Activated naive CD8-positive, alpha-beta T cell treated with anti-CD3 and anti-CD28 coated beads, Interleukin-2, amount 50 U/mL, for 16 hours (primary cell): ENCODE results near the gene GPA33.
A peak's percentile ranks its signal among the peaks of the same experiment; 100 is the strongest.
"Not testable (repeated sequence)": the region's sequence is repeated elsewhere in the genome, so short reads cannot be mapped to it uniquely, and the experiment has no call there.

ENCODE experiments used
- DNase-seq: peaks from one replicate; pipeline ENCODE4 v3.0.0-alpha.2; 2020; ENCODE audit warnings: low read depth, low spot score

Gene GPA33

DNA sequence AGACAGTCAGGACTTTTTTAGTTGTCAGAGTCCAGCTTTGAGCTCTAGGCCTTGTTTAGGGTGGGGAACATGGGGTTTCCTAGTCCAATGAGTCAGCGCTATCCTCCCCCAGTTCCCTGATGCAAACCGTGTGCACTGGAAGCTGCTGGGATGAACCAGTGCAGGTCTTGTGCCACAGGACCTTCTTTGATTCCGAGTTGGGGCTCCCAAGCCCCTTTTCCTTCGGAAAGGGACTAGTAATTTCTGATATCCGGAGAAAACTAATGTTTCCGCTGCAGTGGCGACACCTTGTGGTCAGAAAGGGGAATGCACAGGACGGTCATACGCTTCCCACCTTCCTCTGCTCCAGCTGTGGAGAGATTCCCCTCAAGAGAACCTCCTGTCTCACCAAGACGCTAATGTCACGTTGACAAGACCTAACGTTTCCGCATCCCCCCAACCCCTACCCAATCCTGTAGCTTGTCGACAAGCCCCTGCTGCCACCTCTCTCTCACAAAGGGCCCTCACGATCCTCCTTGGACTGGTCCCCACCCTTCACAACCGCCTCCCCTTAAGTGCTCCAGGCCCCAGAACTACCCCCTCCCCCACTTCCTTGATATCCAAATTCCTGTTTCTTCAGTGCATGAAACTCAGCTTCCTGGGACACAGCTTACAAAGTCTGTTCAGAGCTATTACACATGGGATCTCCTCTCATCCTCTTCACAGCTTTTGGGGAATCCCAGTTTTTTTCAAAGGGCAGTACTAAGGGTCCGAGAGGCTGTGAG, 30.9 kb downstream of the GPA33 start:
- DNase-seq, result peak; percentile 40

DNA sequence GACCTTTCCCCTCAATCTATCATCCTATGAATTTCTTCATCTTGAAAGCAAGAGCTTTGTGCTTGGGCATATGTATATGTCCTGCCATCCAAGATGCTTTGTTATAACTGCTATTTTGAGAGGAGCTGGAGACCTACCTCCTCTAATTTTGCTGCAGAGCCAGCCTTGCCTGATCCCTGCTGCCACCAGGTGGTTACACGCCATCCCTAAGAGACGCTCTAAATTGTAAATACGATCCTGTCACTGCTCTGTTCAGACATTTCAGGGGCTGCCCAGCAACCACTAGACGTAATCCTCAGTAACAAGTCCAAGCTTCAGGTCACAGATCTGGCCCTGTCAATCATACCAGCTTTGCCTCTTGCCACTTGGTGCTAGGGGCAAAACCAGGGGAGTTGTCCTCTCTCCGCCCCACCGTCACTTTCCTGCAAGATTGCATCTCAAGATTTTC, 32.9 kb downstream of the GPA33 start:
- no peak for DNase-seq

DNA sequence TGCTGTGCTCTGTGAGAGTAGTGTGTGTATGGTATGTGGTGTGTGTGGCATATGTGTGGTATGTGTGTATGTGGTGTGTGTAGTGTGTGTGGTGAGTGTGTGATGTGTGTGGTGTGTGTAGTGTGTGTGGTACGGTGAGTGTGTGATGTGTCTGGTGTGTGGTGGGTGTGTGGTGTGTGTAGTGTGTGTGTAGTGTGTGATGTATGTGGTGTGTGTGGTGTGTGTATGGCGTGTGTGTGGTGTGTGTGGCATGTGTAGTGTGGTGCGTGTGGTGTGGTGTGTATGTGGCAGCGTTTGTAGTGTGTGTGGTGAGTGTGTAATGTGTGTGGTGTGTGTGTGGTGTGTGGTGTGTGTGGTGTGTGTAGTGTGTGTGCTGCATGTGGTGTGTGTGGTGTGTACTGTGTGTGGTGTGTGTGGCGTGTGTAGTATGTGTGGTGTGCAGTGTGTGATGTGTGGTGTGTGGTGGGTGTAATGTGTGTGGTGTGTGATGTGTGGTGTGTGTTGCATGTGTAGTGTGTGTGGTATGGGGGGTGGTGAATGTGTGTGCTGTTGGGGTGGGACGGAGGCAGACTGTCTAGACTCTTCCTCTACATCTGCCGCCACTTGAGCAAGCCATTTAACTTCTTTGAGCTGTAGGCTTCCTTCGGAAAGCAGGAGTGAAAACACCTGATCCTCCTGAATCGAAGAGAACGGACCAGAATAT, 33.5 kb downstream of the GPA33 start:
- DNase-seq, result no peak

DNA sequence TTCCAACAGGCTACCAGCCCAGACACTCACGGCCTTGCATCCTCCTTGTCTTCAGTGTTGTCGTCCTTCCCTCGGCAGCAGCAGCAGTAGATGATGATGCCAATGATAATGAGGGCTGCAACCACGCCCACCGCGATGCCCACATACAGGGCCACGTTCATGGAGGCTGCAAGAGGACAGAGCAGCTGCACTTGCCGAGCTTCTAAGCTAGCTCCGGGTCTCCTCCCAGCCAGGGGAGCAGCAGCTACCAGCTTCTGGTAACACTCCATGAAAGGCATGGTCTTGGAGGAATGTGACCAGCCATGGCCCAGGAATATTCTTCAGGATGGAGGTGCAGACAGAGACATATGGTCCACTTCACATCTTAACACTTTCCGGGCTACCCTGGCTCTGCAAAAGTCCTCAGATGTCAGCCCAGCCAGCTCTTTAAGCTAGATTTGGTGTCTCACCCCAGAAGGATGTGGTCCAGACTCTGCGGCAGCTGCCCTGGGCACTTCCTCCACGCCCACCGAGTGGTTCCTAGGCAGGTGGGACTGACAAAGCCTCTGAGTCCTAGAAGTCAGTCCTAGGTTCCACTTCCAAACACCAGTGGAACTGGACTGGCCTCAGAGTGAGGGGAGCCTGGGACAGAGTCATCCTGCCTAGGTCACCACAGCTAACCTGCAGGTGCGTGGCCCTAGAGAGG, 35.1 kb downstream of the GPA33 start:
- no peak for DNase-seq

DNA sequence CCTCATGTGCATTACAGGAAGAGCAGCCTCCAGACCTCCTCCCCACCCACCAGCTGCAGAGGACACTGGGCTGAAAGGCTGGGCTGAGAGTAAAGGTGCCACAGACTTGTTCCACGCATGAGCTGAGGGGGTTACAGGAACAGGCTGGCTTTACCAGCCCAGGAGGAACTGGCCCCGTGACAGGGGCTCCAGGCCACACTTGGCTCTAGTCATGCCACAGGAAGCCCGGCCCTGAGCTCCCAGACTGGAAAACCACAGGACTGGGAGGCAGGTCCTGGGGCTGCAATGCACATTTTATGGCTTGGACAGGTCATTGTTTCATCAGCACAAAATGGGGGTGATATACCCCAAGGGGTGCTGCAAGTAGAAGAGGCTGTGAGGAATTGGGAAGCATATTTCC, 35.6 kb downstream of the GPA33 start:
- DNase-seq, result no peak

DNA sequence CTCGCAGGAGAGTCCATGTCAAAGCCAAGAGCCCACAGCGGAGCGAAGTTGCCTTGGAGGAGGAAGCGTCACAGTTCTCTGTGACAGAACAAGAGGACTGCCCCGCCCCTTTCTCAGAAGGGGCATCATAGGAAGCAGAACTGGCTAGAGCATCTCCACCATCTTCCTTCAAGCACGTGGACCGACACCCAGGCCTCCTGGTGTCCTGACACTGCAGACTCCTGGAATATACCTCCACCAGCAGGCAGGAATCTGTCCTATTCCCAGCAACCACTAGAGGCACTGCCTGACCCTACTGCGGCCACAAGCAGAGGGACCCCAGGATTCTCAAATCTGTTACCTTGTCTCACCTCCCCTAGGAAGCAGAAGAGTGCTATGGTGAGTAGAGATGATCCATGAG, 37.8 kb downstream of the GPA33 start:
- no peak for DNase-seq

DNA sequence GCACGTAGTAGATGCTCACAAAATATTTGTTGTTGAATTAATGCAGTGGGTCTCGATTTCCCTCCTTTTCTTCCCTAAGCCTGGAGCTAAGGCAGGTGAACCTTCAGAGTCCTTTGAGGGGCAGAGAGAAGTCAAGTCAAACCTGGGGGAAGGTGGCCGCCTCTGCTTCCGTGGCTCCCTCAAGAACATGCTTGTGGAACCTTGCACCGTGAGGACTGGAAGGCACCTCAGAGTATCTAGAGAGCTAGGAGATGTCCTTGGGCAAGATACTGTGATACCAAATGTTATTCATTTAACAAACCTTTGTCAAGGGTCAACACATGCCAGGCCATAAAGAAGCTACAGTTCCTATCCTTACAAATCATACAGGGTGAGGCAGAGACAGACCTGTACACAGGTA, 38.3 kb downstream of the GPA33 start:
- DNase-seq, result no peak

DNA sequence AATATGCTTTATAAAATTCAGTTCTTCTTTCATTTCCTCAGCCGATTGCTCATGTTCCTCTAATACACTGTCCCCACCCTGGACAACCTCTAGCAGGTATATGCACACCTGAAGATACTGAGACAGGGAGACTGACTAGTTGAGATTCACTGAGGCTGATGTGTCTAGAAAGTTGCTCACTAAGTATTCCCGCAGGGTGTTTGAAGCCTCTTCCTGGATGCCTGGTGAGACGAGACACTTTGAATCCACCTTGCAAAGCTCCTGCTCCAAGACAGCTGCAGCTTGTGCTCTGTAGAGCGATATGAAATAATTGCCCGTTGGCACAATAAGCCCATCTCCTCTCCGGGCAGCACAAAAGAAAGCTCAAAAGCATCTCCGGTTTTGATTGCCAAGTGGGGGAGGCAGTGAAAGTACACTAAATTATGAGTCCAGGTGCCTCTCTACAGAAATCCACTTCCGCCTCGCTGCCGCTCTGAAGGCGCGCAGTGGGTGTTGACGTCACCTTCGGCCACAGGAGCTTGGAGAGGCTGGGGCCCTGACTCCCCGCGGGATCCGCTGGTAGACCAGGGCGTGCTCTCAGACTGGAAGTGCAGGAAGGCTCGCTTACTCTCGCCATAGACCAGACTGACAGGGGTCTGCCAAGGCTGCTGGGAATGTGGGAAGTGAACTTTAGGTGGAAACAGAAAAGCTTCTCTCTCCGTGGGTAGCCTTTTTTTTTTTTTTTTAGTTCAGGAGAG, 46.3 kb downstream of the GPA33 start:
- DNase-seq, result peak; percentile 25

DNA sequence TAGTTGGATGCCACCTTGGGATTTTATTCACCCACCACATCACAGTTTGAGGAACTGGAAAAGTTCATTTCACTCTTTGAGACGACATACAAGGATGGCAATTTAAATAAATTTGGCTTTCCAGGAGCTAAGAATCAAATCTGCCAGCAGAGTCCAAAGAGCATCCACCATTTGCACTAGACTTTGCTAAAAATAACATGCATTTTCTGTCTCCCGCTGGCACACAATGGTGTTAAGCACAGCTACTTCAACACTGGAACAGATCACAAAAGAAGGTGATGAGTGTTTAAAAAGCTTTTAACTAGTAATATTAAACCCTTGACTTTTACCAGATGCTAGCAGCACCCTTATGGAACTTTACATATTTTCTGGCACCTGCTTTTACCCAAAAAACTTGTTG, 56.5 kb downstream of the GPA33 start:
- no peak for DNase-seq

DNA sequence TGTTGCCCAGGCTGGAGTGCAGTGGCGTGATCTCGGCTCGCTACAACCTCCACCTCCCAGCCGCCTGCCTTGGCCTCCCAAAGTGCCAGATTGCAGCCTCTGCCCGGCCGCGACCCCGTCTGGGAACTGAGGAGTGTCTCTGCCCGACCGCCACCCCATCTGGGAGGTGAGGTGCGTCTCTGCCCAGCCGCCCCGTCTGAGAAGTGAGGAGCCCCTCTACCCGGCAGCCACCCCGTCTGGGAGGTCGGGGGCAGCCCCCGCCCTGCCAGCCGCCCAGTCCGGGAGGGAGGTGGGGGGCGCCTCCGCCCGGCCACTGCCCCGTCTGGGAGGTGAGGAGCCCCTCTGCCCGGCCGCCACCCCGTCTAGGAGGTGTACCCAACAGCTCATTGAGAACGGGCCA, 60.6 kb downstream of the GPA33 start:
- DNase-seq, result not testable (repeated sequence)

DNA sequence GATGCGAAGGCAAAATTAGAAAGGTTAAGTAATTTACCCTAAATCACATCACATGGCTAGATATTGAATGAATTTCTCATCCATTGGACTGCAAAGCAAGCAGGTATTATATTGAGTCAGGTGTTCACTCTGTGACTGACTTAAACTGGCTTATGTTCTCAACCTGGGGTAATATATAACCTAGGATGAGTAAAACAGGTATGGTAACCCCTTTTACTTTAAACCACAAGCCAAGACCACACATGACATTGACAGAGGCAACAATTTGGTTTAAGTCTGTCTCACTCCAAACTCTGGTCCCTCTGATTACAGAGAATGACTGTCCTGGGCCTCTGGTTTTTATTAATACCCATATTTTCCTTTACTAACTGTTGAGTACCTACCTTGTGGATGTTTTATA, 67.8 kb downstream of the GPA33 start:
- DNase-seq, result no peak

DNA sequence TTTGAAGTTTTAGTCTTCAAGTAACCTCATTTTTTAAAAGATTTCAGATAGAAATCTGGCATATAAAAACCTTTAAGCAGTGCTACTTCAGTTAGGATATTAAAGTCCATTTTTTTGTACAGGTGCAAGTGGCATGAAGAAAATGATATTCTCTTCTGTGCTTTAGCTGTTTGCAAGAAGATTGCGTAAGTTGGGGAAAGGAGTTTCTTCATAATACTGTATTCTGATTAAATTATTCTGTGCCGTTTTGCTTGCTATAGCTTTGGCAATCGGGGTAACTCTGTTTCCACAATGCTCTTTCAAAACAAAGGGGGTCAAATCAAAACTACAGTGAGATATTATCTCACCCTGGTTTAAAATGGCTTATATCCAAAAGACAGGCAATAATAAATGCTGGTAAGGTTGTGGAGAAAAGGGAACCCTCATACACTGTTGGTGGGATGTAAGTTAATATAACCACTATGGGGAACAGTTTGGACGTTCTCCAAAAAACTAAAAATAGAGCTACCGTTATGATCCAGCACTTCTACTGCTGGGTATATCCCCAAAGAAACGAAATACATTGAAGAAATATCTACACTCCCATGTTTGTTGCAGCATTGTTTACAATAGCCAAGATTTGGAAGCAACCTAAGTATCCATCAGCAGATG, 74.0 kb downstream of the GPA33 start:
- DNase-seq, result no peak

DNA sequence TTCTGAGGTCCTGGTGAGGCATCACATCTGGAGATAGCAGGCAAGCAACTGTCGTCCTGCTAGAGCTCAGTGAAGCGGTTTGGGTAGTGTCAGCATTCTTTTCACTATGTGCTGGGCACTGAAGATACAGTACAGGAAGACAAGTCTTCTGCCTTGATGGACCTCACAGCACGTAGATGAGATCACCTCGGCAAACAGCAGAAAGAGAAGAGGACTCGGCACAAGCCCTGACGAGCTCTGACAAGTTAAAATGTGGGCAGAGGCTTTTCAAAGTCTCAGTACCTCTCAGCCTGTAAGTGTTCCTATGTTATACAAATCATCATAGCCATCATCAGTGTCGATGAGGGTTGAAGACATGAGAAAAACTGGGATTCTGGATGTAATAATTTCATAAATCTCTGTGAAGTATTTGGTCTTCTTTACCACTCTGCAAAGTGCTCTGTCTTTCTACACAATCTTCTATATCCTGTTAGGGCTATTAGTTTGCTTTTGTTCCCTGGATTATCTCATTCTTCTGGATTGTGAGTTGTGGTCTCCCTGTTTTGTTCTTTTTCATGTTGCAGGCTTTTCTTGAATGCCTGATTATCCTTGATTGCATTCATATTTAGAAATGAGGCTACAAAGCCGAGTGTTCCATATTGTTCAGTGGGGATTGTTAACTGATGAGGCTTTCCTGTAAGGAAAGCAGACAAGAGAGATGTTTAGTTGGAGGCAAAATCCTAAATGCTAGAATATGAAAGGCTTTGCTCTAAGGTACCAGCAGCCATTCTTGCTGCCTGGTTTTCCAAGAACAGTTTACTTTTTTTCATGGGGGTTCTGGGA, 76.9 kb downstream of the GPA33 start:
- DNase-seq, result no peak

DNA sequence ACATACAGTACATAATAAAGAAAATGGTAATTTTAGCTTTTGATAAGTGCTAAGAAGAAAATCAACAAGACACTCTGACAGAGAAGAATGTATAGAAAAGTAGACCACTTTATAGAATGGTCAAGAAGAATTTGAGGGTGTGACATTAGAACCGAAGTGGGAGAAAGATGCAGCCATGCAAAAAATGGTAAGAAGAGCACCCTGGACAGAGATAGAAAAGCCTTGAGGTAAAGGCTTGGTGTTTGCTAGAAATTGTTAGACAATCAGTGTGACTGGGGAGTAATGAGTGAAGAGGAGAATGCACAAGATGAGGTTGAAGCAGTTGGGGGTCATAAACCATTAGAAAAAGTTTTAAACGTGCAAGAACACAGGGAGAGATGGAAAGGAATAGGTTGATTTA, 77.6 kb downstream of the GPA33 start:
- no peak for DNase-seq

DNA sequence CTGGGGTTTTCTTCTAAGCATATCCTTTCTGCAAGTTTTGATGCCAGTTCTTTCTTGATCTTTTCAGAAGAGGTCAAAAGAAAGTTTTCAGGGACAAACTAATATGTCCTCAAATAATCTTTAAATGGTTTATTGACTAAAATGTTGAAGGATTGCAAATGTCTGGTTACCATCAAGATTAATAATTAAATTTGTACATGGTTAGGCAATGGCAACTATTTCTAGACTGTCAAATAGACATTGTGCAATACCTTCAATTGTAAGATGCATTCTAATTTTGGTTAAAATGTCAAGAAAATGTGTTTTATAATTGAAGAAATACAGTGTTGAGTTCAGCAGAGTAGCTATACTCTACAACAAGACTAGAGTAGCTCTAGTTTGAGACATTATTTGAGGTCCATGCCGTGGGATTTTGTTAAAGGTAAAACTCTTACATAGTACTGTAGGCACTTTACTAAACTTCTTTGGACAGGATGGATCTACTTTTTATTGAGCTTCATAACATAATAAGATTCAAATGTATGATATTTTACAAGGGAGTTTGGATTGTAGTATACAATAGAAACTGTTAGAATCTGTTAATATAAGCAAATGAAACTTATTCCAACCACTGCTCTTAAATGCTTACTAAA, 78.5 kb downstream of the GPA33 start:
- DNase-seq, result no peak

DNA sequence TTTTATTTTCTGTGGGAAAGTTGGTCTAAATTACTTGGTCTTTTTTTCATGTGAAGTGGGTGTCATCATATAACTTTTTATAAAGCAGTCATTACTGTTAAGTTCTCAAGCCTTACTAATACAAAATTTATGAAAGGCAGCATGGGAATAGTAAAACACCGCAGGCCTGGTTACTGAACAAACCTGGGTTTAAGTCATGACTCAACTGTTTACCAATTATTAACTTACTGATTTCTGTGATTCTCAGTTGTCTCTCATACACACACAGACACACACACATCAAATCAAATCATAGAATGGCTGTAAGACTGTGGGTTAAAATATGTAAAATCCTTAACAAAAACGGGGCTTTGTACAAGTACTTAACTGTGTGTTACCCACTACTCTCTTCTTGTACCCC, 86.5 kb downstream of the GPA33 start:
- no peak for DNase-seq
